Fibroblast of skin of left biceps (primary cell): ENCODE results near the gene TPRN.

Experiments used
- DNase-seq, 2 experiments: peaks; one replicate each; pipeline ENCODE4 v3.0.0-alpha.2; 2013; ENCODE audit warnings: low read depth in 2 of 2

TPRN gene

GRCh38 chr9:137173796-137174664 is 26.5 kb downstream of the TPRN start:
- DNase-seq: no peak

GRCh38 chr9:137172901-137173795 is 27.4 kb downstream of the TPRN start:
- no peak for DNase-seq

- DNase-seq: no peak
Measured at GRCh38 chr9:137171149-137171900, 29.2 kb downstream of the TPRN start.

GRCh38 chr9:137170486-137171148 is 29.9 kb downstream of the TPRN start:
- DNase-seq: no peak

- DNase-seq: no peak
Measured at GRCh38 chr9:137169896-137170358, 30.6 kb downstream of the TPRN start, which contains the start of gene LRRC26. TSS of gene LRRC26 (minus strand) at chr9:137170051. CDS start at chr9:137169943, 108 bp downstream.

- DNase-seq: no peak
Measured at GRCh38 chr9:137168904-137169856, 31.4 kb downstream of the TPRN start.

GRCh38 chr9:137168573-137168903 is 32.0 kb downstream of the TPRN start:
- no peak for DNase-seq

- DNase-seq: no peak
Measured at GRCh38 chr9:137167747-137168572, 32.6 kb downstream of the TPRN start.

GRCh38 chr9:137167277-137167746 is 33.2 kb downstream of the TPRN start:
- DNase-seq: no peak

- DNase-seq: no peak
Measured at GRCh38 chr9:137166380-137167229, 33.9 kb downstream of the TPRN start.

GRCh38 chr9:137165250-137165836 is 35.2 kb downstream of the TPRN start:
- no peak for DNase-seq

GRCh38 chr9:137164370-137165249 is 35.9 kb downstream of the TPRN start:
- DNase-seq: no peak

- no peak for DNase-seq
Measured at GRCh38 chr9:137163805-137164204, 36.7 kb downstream of the TPRN start.

- no peak for DNase-seq
Measured at GRCh38 chr9:137163365-137163715, 37.2 kb downstream of the TPRN start.

GRCh38 chr9:137162505-137163364 is 37.8 kb downstream of the TPRN start:
- no peak for DNase-seq
